HK-2 (cell line): Measurements from ENCODE around the gene CDK19.
"Not testable (repeated sequence)": the region's sequence is repeated elsewhere in the genome, so short reads cannot be mapped to it uniquely, and the experiment has no call there.

Experiments used
- DNase-seq: peaks from one replicate; pipeline ENCODE4 v3.0.0-alpha.2; 2018; ENCODE audit not compliant: unreplicated experiment

Gene CDK19

GRCh38 chr6:110813338-110814101 is 1.7 kb downstream of the CDK19 start:
- DNase-seq: no peak

GRCh38 chr6:110812719-110813118 is 2.5 kb downstream of the CDK19 start:
- DNase-seq: no peak

GRCh38 chr6:110810896-110811586 is 4.2 kb downstream of the CDK19 start:
- DNase-seq: no peak

GRCh38 chr6:110809792-110810191 is 5.5 kb downstream of the CDK19 start:
- DNase-seq: no peak

GRCh38 chr6:110802175-110802574 is 13.1 kb downstream of the CDK19 start:
- not testable (repeated sequence) for DNase-seq

GRCh38 chr6:110800839-110801196 is 14.5 kb downstream of the CDK19 start:
- DNase-seq: no peak

GRCh38 chr6:110800196-110800838 is 15.0 kb downstream of the CDK19 start:
- no peak for DNase-seq

GRCh38 chr6:110799655-110800054 is 15.6 kb downstream of the CDK19 start:
- DNase-seq: no peak

GRCh38 chr6:110799189-110799588 is 16.1 kb downstream of the CDK19 start:
- no peak for DNase-seq

GRCh38 chr6:110795271-110795670 is 20.0 kb downstream of the CDK19 start:
- no peak for DNase-seq

GRCh38 chr6:110786696-110787095 is 28.6 kb downstream of the CDK19 start:
- DNase-seq: no peak

GRCh38 chr6:110786271-110786670 is 29.0 kb downstream of the CDK19 start:
- DNase-seq: no peak

- DNase-seq: no peak
Measured at GRCh38 chr6:110784610-110784979, 30.7 kb downstream of the CDK19 start.

GRCh38 chr6:110781522-110782214 is 33.6 kb downstream of the CDK19 start:
- DNase-seq: no peak

- DNase-seq: no peak
Measured at GRCh38 chr6:110778333-110778732, 36.9 kb downstream of the CDK19 start.

- DNase-seq: no peak
Measured at GRCh38 chr6:110777636-110778035, 37.6 kb downstream of the CDK19 start.

GRCh38 chr6:110776413-110776812 is 38.9 kb downstream of the CDK19 start:
- DNase-seq: no peak

GRCh38 chr6:110769923-110770322 is 45.3 kb downstream of the CDK19 start:
- no peak for DNase-seq

- DNase-seq: no peak
Measured at GRCh38 chr6:110768057-110768456, 47.2 kb downstream of the CDK19 start.

GRCh38 chr6:110761371-110761770 is 53.9 kb downstream of the CDK19 start:
- no peak for DNase-seq

- DNase-seq: no peak
Measured at GRCh38 chr6:110760589-110760988, 54.7 kb downstream of the CDK19 start.

GRCh38 chr6:110760098-110760497 is 55.2 kb downstream of the CDK19 start:
- not testable (repeated sequence) for DNase-seq
